GM12892 (cell line): ENCODE measurements around the gene GPR153.

Source experiments
- POLR2A ChIP-seq: IDR thresholded peaks from 2 replicates; pipeline ENCODE4 v1.6.1; 2011; ENCODE audit warnings: low read depth, low read length, control low read depth
- POLR2AphosphoS5 ChIP-seq: IDR thresholded peaks from 2 replicates; pipeline ENCODE4 v1.6.1; 2011; ENCODE audit warnings: low read depth, low read length, control low read depth

GRCh38 chr1:6307099-6307498 lies 46.2 kb upstream of the GPR153 start:
- TF ChIP-seq POLR2A (no peak), POLR2AphosphoS5 (no peak)
